CD4-positive, alpha-beta T cell treated with Interleukin-17A for 4 hours (primary cell): ENCODE data around the gene KIAA0586.

Experiments
- DNase-seq: peaks from one replicate; pipeline ENCODE4 v3.0.0-alpha.2; 2020; ENCODE audit warnings: mixed read lengths

The KIAA0586 gene

GRCh38 chr14:58599707-58600106 lies 172.2 kb downstream of the KIAA0586 start:
- DNase-seq: no peak
